Lower leg skin (tissue), 3 donors: ENCODE results near the gene TEX12.
"Not testable (repeated sequence)": the region's sequence is repeated elsewhere in the genome, so short reads cannot be mapped to it uniquely, and the experiment has no call there.

ENCODE experiments used
- CTCF ChIP-seq, 3 donors: fragments of 450-650 bp; IDR thresholded peaks; one replicate each; pipeline ENCODE4 v1.5.1; 2016; ENCODE audit warnings: antibody characterized with exemption in 3 of 3, mild to moderate bottlenecking in 3 of 3, moderate library complexity in 2 of 3
- POLR2A ChIP-seq, 2 donors: fragments of 450-650 bp; IDR thresholded peaks; one replicate each; pipeline ENCODE4 v1.6.1; 2016 to 2017; ENCODE audit warnings: antibody characterized with exemption in 2 of 2, mild to moderate bottlenecking in 1 of 2, moderate library complexity in 1 of 2

- not testable (repeated sequence) for TF ChIP-seq CTCF, POLR2A (IDR thresholded peaks at IDR 0.05)
Observed at GRCh38 chr11:112199101-112199500, 31.9 kb downstream of the TEX12 start.
